Measurements from ENCODE around the gene TYRP1.

Gene TYRP1

DNA sequence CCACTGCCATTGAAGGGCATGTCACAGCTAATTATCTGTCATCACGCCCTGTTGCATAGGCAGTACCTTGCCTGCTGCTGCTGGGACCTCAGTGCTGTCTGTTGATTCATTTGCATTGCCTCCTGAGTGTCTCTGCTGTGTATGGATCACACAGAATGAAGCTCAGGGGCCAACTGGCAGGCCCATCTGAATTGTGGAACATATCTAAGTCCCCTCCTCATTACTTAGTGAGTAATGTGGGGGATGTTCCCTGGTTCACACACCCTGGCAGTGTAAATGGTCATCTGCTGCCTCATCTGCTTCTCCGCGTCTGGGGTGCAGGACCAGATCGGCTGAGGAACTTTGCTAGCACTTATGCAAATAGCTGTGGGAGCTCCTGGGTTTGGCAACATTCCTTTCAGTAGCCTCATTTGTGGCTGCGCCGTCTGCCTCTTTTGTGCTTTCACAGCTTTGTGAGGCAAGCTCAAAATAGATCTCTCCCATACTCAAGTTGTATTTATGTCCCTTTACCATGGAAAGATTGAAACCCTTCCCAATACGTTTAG, 25.4 kb downstream of the TYRP1 start:
- Histone ChIP-seq H3K27me3 (ENCODE audit: insufficient read depth, insufficient read length) (no peaks in the 10 kb centered on the region), H3K9ac (ENCODE audit: insufficient read length, low read depth) (no peak overlapping the region), H3K9me3 (ENCODE audit: insufficient read depth, low read length) (no peaks in the 10 kb centered on the region), H3K36me3 (ENCODE audit: insufficient read depth, insufficient read length, low read length) (no peaks in the 10 kb centered on the region), H3K4me3 (ENCODE audit: insufficient read length, low read depth) (no peak overlapping the region), H3K4me1 (ENCODE audit: insufficient read depth, insufficient read length) (no peaks in the 10 kb centered on the region)
- TF ChIP-seq ZNF274 (IDR thresholded peaks at IDR 0.05; ENCODE audit: low read depth, low read length) = no peak
- no peak for TF ChIP-seq YY1 (IDR thresholded peaks at IDR 0.05; ENCODE audit: insufficient read depth, insufficient read length)
- no peak for TF ChIP-seq SUZ12 (IDR thresholded peaks at IDR 0.05; ENCODE audit: extremely low read depth, insufficient read depth, insufficient read length)
- peak; percentile 54 for DNase-seq (ENCODE audit: low read depth, low spot score)

DNA sequence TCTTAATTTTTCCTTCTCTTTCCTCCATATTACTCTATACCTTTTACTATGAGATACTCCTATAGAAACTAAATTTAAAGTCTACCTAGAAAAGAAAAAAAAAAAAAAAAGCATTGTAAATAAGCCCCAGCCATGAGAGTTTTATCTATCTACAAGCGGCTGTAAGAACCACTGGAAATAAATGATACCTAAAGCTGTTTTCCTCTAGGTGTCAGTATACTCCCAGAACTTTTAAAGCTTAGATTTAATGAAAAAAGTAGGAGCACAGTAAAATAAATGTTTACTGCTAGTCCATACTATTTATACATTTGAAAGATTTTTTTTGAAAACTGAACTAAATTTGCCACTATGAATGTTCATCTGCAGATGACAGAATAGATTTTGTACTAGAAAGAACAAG, 26.2 kb downstream of the TYRP1 start:
- H3K4me3 ChIP-seq (ENCODE audit: insufficient read length, low read depth) = no peak overlapping the region
- no peak overlapping the region for H3K9ac ChIP-seq (ENCODE audit: insufficient read length, low read depth)
- no peaks in the 10 kb centered on the region for H3K36me3 ChIP-seq (ENCODE audit: insufficient read depth, insufficient read length, low read length)
- no peaks in the 10 kb centered on the region for H3K4me1 ChIP-seq (ENCODE audit: insufficient read depth, insufficient read length)
- DNase-seq (ENCODE audit: low read depth, low spot score) = no peak
- no peaks in the 10 kb centered on the region for H3K9me3 ChIP-seq (ENCODE audit: insufficient read depth, low read length)
- TF ChIP-seq SUZ12 (IDR thresholded peaks at IDR 0.05; ENCODE audit: extremely low read depth, insufficient read depth, insufficient read length) (no peak), ZNF274 (IDR thresholded peaks at IDR 0.05; ENCODE audit: low read depth, low read length) (no peak), YY1 (IDR thresholded peaks at IDR 0.05; ENCODE audit: insufficient read depth, insufficient read length) (no peak)
- no peaks in the 10 kb centered on the region for H3K27me3 ChIP-seq (ENCODE audit: insufficient read depth, insufficient read length)

DNA sequence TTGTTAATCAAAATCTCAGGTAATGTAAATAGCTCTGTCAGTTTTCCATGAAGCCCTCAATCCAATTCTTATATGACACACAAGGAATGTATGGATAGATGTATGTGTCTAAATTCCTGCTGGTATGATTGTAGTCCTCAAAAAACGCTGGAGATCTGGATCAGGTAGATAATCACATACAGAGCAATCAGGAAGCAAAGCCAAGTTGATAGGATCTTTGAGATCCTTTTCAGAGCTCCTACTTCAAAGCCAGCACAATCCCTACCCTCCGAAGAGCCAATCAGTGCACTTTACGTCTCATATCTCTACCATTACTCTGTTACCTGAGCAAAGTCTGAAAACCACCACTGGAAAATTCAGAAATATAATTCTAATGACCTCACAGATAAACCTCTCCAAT, 27.4 kb downstream of the TYRP1 start:
- TF ChIP-seq ZNF274 (IDR thresholded peaks at IDR 0.05; ENCODE audit: low read depth, low read length) (no peak), YY1 (IDR thresholded peaks at IDR 0.05; ENCODE audit: insufficient read depth, insufficient read length) (no peak), SUZ12 (IDR thresholded peaks at IDR 0.05; ENCODE audit: extremely low read depth, insufficient read depth, insufficient read length) (no peak)
- no peak for DNase-seq (ENCODE audit: low read depth, low spot score)
- no peak overlapping the region for H3K9ac ChIP-seq (ENCODE audit: insufficient read length, low read depth)
- no peaks in the 10 kb centered on the region for H3K27me3 ChIP-seq (ENCODE audit: insufficient read depth, insufficient read length)
- no peaks in the 10 kb centered on the region for H3K4me1 ChIP-seq (ENCODE audit: insufficient read depth, insufficient read length)
- no peaks in the 10 kb centered on the region for H3K36me3 ChIP-seq (ENCODE audit: insufficient read depth, insufficient read length, low read length)
- no peaks in the 10 kb centered on the region for H3K9me3 ChIP-seq (ENCODE audit: insufficient read depth, low read length)
- H3K4me3 ChIP-seq (ENCODE audit: insufficient read length, low read depth) = no peak overlapping the region

DNA sequence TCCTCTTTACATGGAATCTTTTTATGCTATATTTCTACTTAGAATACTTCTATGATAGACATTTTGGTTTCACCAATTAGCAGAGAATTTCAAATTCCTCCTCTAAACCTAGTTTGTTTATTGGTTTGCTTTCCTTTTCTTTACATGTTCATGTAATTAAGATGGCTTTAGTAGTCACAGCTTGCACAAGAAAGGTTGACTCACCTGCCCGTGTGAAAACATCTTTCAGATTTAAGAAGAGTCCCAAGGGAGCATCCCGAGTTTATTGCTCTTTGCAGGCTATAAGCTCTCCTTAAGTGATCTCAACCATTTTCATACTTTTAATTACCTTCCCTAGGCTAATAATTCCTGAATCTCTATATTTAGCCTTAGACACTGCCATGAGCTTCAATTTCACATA, 28.9 kb downstream of the TYRP1 start:
- Histone ChIP-seq H3K4me3 (ENCODE audit: insufficient read length, low read depth) (no peak overlapping the region), H3K36me3 (ENCODE audit: insufficient read depth, insufficient read length, low read length) (no peaks in the 10 kb centered on the region), H3K9me3 (ENCODE audit: insufficient read depth, low read length) (no peaks in the 10 kb centered on the region), H3K27me3 (ENCODE audit: insufficient read depth, insufficient read length) (no peaks in the 10 kb centered on the region), H3K4me1 (ENCODE audit: insufficient read depth, insufficient read length) (no peaks in the 10 kb centered on the region), H3K9ac (ENCODE audit: insufficient read length, low read depth) (no peak overlapping the region)
- TF ChIP-seq YY1 (IDR thresholded peaks at IDR 0.05; ENCODE audit: insufficient read depth, insufficient read length) (no peak), SUZ12 (IDR thresholded peaks at IDR 0.05; ENCODE audit: extremely low read depth, insufficient read depth, insufficient read length) (no peak), ZNF274 (IDR thresholded peaks at IDR 0.05; ENCODE audit: low read depth, low read length) (no peak)
- no peak for DNase-seq (ENCODE audit: low read depth, low spot score)

DNA sequence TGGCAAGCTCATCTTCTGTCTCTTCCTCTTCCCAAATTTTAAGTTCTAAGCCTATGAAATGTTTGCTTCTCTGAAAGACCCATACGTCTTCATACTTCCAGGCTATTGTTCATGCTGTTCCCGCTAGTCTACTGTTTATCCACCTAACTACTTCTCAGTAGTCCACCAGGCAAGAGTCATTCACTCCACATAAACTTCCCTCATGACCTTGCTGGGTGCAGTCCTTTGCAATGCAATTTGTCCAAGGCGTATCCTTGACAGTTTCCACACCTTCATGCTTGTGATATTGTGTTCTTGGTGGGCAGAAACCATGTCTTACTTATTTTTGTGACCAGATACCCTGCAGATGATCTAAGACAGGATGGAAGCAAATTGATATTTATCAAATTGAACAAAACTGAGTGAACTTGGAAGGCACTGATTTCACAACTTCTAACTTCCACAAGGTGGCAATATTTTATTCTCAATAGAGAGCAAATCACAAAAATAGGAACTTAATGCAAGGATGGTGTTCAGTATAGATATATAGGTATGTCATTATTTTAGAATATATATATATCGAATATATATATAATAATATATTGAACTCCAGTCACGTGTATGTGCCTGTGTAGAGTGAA, 30.3 kb downstream of the TYRP1 start:
- Histone ChIP-seq H3K36me3 (ENCODE audit: insufficient read depth, insufficient read length, low read length) (no peaks in the 10 kb centered on the region), H3K4me1 (ENCODE audit: insufficient read depth, insufficient read length) (no peaks in the 10 kb centered on the region), H3K27me3 (ENCODE audit: insufficient read depth, insufficient read length) (no peaks in the 10 kb centered on the region), H3K9ac (ENCODE audit: insufficient read length, low read depth) (no peak overlapping the region), H3K4me3 (ENCODE audit: insufficient read length, low read depth) (no peak overlapping the region), H3K9me3 (ENCODE audit: insufficient read depth, low read length) (no peaks in the 10 kb centered on the region)
- no peak for TF ChIP-seq ZNF274 (IDR thresholded peaks at IDR 0.05; ENCODE audit: low read depth, low read length)
- no peak for TF ChIP-seq YY1 (IDR thresholded peaks at IDR 0.05; ENCODE audit: insufficient read depth, insufficient read length)
- no peak for TF ChIP-seq SUZ12 (IDR thresholded peaks at IDR 0.05; ENCODE audit: extremely low read depth, insufficient read depth, insufficient read length)
- DNase-seq (ENCODE audit: low read depth, low spot score) = no peak

DNA sequence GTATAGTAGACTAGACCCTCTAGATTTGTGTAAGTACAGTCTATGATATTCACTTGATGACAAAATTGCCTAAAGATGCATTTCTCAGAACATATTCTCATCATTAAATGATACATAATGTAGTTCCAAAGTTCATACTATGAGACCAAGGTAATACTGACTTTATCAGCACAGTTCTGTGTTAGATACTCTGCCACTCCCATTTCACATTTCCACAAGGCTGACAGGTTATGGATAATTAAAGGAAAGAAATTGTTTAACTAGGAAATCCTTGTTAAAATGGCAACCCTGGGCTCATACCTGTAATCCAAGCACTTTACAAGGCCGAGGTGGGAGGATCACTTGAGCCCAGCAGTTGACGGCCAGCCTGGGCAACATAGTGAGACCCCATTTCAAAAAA, 33.6 kb downstream of the TYRP1 start:
- Histone ChIP-seq H3K27me3 (ENCODE audit: insufficient read depth, insufficient read length) (no peaks in the 10 kb centered on the region), H3K36me3 (ENCODE audit: insufficient read depth, insufficient read length, low read length) (no peaks in the 10 kb centered on the region), H3K4me1 (ENCODE audit: insufficient read depth, insufficient read length) (no peaks in the 10 kb centered on the region), H3K9me3 (ENCODE audit: insufficient read depth, low read length) (no peaks in the 10 kb centered on the region), H3K4me3 (ENCODE audit: insufficient read length, low read depth) (no peak overlapping the region), H3K9ac (ENCODE audit: insufficient read length, low read depth) (no peak overlapping the region)
- TF ChIP-seq ZNF274 (IDR thresholded peaks at IDR 0.05; ENCODE audit: low read depth, low read length) (no peak), SUZ12 (IDR thresholded peaks at IDR 0.05; ENCODE audit: extremely low read depth, insufficient read depth, insufficient read length) (no peak), YY1 (IDR thresholded peaks at IDR 0.05; ENCODE audit: insufficient read depth, insufficient read length) (no peak)
- no peak for DNase-seq (ENCODE audit: low read depth, low spot score)

DNA sequence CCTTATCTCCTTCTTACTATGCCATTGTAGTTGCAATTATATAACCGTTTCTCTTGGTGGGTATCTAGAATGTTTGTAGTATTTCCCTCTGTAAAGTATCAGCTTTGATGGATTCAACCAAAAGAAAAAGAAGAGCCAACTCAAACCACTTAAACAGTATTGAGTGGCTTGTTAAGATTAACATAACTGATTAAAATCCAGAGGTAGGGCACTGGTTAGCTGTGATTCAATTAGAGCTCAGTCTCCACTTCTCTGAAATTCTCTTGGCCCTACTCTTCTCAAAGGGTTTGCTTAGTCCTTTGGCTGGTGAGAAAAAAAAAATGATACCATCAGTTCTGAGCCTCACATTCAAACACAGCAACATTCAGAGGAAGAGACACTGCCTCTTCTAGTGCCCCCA, 37.0 kb downstream of the TYRP1 start:
- Histone ChIP-seq H3K36me3 (ENCODE audit: insufficient read depth, insufficient read length, low read length) (no peaks in the 10 kb centered on the region), H3K9me3 (ENCODE audit: insufficient read depth, low read length) (peaks cover 8% of the 10 kb centered on the region), H3K4me1 (ENCODE audit: insufficient read depth, insufficient read length) (no peaks in the 10 kb centered on the region), H3K27me3 (ENCODE audit: insufficient read depth, insufficient read length) (no peaks in the 10 kb centered on the region), H3K9ac (ENCODE audit: insufficient read length, low read depth) (no peak overlapping the region), H3K4me3 (ENCODE audit: insufficient read length, low read depth) (no peak overlapping the region)
- TF ChIP-seq YY1 (IDR thresholded peaks at IDR 0.05; ENCODE audit: insufficient read depth, insufficient read length) (no peak), SUZ12 (IDR thresholded peaks at IDR 0.05; ENCODE audit: extremely low read depth, insufficient read depth, insufficient read length) (no peak), ZNF274 (IDR thresholded peaks at IDR 0.05; ENCODE audit: low read depth, low read length) (no peak)
- DNase-seq (ENCODE audit: low read depth, low spot score) = no peak

Measured in NT2/D1 (cell line).